GM12865 (cell line): ENCODE data around the gene CENPK.
A peak's percentile ranks its signal among the peaks of the same experiment; 100 is the strongest.

Experiments
- DNase-seq: peaks from one replicate; pipeline ENCODE4 v3.0.0; 2010; ENCODE audit warnings: low read depth
- H3K4me3 ChIP-seq: 2 replicates; pipeline ENCODE4 v1.5.1; 2011; ENCODE audit warnings: mild to moderate bottlenecking, low read depth, low read length, control low read depth
- TF ChIP-seq, protein P1 (sequence below): IDR thresholded peaks from 2 replicates; pipeline ENCODE4 v1.5.1; 2011; ENCODE audit warnings: low read length, control low read depth, low read depth, inconsistent platforms; ENCODE audit not compliant: insufficient read depth; ENCODE audit errors: missing control alignments

Gene CENPK

DNA sequence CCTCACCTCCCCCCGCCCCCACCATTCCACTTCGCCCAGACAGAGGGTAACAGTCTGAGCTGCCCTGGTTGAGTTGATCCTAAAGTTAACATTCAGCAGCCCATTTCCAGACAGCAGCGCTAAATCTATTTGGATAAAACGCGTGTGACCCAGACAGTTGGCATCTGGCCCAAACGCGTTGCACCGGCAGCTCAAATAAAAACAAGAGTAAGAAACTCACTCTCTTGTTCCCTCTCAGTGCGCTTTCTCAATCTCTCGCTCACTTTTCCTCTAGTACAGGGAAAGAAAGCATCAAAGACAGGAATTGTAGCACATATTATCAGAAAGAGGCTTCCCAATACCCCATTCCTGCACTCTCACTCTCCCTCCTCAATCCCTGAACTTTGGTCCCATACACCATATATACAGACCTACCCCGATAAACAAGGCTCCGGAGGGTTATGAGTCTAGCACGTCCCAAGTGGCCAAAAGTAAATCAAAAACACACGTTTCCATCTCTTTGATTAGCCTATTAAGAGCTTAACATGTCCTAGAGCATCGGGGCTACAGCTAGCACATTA lies 82.6 kb downstream of the CENPK start:
- TF ChIP-seq, protein P1, sequence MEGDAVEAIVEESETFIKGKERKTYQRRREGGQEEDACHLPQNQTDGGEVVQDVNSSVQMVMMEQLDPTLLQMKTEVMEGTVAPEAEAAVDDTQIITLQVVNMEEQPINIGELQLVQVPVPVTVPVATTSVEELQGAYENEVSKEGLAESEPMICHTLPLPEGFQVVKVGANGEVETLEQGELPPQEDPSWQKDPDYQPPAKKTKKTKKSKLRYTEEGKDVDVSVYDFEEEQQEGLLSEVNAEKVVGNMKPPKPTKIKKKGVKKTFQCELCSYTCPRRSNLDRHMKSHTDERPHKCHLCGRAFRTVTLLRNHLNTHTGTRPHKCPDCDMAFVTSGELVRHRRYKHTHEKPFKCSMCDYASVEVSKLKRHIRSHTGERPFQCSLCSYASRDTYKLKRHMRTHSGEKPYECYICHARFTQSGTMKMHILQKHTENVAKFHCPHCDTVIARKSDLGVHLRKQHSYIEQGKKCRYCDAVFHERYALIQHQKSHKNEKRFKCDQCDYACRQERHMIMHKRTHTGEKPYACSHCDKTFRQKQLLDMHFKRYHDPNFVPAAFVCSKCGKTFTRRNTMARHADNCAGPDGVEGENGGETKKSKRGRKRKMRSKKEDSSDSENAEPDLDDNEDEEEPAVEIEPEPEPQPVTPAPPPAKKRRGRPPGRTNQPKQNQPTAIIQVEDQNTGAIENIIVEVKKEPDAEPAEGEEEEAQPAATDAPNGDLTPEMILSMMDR: no peak
- H3K4me3 ChIP-seq: peak overlapping the region; percentile 92
- DNase-seq: peak; percentile 53

GRCh38 chr5:65479527-65479926 lies 83.4 kb downstream of the CENPK start:
- H3K4me3 ChIP-seq: peak overlapping the region; percentile 92
- DNase-seq: no peak
- TF ChIP-seq, protein P1: no peak

GRCh38 chr5:65478336-65478735 lies 84.6 kb downstream of the CENPK start:
- no peak for DNase-seq
- TF ChIP-seq, protein P1: no peak
- no peak overlapping the region for H3K4me3 ChIP-seq

DNA sequence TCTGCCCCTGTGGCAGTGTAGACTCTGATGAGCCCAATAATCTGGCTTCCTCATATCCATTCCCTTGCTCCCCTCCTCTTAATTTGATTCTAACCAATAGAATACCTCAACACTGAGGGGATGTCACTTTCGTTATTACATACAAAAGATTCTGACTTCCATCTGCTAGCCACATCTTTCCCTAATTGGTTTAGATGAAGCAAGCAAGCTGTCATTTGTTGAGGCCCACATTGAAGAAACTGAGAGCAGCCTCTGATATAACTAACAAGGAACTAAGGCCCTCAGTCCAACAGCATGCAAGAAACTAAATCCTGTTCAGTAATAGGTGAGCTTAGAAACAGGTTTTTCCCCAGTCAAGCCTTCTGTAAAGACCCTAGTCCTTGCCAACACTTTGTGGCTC lies 87.1 kb downstream of the CENPK start:
- TF ChIP-seq, protein P1: no peak

GRCh38 chr5:65475336-65475735 lies 87.6 kb downstream of the CENPK start:
- H3K4me3 ChIP-seq: no peak overlapping the region
- TF ChIP-seq, protein P1: no peak
- DNase-seq: no peak

More for the DNA sequence above, 87.1 kb downstream of the CENPK start:
- peak; percentile 10 for DNase-seq
- H3K4me3 ChIP-seq: no peak overlapping the region

GRCh38 chr5:65474130-65474711 lies 88.7 kb downstream of the CENPK start:
- no peak for DNase-seq
- no peak overlapping the region for H3K4me3 ChIP-seq
- TF ChIP-seq, protein P1: no peak

GRCh38 chr5:65468633-65469032 lies 94.3 kb downstream of the CENPK start:
- DNase-seq: no peak
- no peak overlapping the region for H3K4me3 ChIP-seq
- TF ChIP-seq, protein P1: no peak
